SK-N-MC (cell line): ENCODE measurements around the gene MOGAT1.

ENCODE experiments used
- EZH2 ChIP-seq: fragments of 200-600 bp; sonication (generic); IDR thresholded peaks from one replicate; pipeline ENCODE4 v1.6.1; 2017; ENCODE audit warnings: antibody characterized with exemption
- FOXP2 ChIP-seq: optimal IDR thresholded peaks from 2 replicates; pipeline ENCODE3; 2011; ENCODE audit warnings: mild to moderate bottlenecking, moderate library complexity; ENCODE audit not compliant: insufficient read depth; ENCODE audit errors: extremely low read length, control extremely low read depth
- POLR2AphosphoS5 ChIP-seq: IDR thresholded peaks from 2 replicates; pipeline ENCODE4 v1.6.1; 2012; ENCODE audit warnings: mild to moderate bottlenecking, low read depth, low read length, borderline replicate concordance

DNA sequence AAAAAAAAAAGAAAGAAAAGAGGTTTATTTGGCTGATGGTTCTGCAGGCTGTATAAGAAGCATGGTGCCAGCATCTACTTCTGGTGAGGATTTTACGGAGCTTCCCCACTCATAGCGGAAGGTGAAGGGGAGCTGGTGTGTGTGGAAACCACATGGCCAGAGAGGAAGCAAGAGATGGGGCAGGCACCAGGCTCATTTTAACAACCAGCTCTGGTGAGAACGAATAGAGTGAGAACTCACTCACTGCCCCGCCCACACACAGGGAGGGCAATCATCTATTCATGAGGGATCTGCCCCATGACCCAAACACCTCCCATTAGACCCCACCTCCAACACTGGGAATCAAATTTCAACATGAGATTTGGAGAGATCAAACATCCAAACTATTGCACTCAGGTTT is 68.5 kb downstream of the MOGAT1 start:
- no peak for TF ChIP-seq EZH2
- no peak for TF ChIP-seq POLR2AphosphoS5
- TF ChIP-seq FOXP2, result no peak
